SHP77 (cell line): Measurements from ENCODE around the gene PGLYRP2.

Source experiments
- DNase-seq, 2 experiments: peaks; one replicate each; lab custom pipeline; 2025; lab: John Stamatoyannopoulos, UW

Gene PGLYRP2

DNA sequence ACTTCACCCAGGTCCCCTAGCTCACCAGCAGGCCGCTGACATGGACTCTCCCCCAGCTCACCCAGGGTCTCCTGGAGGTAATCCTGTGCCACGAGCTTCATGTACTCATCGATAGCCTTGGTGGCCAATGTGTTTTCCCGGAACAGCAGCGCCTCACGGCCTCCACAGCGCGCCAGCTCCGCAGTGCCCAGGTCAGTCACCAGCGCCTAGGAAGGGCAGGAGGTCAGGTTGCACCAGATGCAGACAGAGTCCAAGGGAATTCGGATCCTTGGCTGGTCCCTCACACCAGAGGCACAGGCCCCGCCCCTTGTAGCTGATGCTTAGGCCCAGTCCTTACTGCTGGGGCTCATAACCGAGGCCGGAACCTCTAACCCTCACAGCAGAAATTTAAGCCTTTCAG, 22.9 kb downstream of the PGLYRP2 start:
- DNase-seq, result no peak

DNA sequence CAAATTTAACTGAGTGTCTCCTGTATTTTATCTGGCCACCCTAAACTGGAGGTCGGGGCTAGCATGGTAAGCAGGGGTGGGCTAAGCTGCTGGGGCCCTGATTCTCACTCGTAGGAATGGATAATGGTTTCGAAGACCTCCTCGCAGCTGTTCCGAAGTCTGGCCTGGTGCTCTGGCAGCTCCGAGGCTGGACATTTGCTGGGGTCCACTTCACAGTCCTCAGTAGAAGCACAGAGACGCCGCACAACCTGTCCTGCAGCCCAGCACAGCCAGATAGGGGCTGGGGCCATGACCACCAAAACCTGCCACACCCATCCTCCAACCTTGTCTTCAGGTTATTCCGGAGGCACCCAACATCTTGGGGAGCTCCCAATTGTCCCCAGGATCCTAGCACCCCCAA, 23.3 kb downstream of the PGLYRP2 start:
- no peak for DNase-seq

- no peak for DNase-seq
Measured at GRCh38 chr19:15453906-15454860, 25.1 kb downstream of the PGLYRP2 start.

- no peak for DNase-seq
Measured at GRCh38 chr19:15453091-15453578, 26.2 kb downstream of the PGLYRP2 start.

- DNase-seq, result peak; percentile 65 to 67
Measured at GRCh38 chr19:15452111-15453047, 26.9 kb downstream of the PGLYRP2 start.

GRCh38 chr19:15450528-15450890, 28.8 kb downstream of the PGLYRP2 start:
- DNase-seq, result no peak

DNA sequence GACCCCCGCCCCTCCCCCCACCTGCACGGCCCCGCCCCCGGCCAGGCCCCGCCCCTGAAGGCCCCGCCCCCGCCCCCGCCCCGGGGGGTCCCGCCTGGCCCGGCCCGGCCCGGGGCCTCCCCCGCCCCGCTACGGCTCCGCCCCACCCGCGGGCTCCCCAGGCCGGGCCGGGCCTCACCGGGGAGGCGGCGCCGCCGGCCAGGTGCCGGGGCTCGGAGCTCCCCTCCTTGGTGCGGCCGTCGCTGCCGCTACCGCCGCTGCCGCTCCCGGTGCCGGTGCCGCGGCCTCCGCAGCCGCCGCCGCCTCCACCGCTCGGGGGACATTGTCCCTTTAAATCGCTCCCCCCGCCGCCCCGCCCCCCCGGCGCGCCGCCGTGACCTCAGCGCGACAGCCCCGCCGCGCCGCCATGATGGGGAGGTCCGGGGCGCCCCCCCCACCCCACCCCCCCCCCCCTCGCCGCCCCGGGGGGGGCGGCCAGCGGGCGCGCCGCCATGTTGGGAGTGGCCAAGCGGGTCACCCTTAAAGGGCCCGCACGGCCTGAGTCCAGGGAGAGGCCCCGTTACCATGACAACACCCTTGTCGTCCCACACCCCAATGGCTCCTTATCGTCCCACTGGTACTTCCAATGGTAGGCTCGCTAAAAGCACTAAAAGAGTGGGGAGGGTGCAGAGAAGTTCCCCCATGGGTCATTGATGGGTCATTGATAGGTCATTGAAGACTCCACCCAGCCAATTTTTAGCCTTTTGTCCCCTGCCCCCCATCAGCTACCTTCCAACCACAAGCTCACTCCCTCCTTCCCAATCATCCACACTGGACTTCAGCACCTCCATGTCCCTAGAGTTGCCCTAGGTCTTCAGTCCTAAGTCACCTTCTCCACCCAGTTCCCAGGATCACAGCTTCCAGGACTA, 29.4 kb downstream of the PGLYRP2 start, which contains the start of gene WIZ:
TSS of gene WIZ (minus strand) at position 337 of the 908 bp plus-strand sequence. CDS start 1,649 bp downstream, outside the sequence.
- DNase-seq, result peak; percentile 36 to 73

- DNase-seq, result no peak
Measured at GRCh38 chr19:15448778-15449619, 30.3 kb downstream of the PGLYRP2 start.

DNA sequence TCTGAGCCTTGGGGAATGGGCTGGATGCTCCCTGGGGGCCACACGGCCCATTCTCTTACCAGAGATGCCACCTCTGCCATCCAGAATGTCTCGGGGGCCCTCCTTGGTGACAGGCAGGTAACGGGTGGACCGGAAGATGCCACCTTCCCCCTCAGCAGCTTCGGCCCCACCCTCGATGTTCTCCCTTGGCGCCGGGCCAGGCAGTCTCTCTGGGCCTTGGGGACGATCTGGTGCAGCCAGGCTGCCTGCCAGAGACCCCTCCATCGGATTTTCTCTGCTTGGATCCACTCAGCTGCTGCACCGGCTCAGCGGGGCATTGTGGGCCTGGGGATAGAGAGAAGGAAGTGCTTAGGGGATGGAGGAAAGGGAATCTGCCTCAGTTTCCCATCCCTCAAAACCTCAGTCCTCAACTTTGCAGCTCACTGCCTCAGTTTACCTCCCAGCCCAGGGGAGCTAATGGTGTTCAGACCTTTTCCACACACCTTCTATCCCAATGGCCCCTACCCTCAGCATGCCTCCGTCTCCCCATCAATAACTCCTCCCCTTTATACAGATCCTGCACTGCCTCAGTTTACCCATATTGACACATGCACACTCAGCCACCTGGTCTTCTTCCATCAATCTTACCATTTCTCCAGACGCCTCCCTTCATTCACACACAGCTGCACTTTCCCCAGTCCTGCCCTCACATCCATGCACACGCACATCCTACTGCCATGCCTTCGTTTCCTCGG, 31.1 kb downstream of the PGLYRP2 start:
- DNase-seq, result no peak

DNA sequence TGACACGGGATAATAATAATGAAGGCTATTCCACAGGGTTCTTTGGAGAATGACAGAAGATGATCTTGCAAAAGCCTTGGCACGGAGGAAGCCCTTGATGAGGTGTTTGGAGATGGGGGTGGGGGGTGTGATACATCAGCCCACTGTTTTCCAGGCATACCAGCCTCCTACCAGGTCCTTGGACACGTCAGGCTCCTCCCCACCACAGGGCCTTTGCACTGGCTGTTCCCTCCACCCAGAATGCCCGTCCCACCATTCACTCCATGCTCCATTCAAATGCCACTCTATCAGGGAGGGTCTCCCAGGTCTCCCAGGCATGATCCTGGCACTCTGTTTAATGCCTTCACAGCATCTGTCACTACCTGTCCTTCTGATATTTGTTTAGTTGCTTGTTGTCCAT, 32.2 kb downstream of the PGLYRP2 start:
- no peak for DNase-seq

DNA sequence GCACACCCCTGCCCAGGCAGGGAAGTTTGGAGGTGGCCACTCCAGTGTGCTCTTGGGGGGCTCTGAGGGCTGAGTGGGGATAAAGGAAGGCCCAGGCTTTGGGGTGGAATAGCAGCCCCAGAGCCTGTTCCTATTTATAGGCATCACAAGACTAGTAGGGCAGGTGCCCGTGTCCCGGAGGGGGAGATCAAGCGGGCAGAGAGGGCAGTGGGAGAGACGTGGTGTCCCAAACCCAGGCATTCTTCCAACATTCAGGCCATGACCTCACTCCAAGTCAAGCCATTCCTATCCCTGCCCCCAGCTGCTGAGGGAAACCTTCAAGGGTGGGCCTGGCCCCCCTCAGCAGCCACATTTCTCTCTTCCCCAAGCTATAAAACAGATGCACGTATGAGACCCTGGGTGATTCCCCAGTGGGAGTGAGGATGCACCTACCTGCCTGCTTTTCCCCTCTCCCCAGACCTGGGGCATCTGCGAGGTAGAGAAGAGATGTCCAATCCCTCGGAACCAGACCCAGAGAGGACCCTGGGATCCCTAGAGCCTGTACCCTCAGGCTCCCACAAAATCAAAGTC, 33.4 kb downstream of the PGLYRP2 start:
- DNase-seq, result no peak

DNA sequence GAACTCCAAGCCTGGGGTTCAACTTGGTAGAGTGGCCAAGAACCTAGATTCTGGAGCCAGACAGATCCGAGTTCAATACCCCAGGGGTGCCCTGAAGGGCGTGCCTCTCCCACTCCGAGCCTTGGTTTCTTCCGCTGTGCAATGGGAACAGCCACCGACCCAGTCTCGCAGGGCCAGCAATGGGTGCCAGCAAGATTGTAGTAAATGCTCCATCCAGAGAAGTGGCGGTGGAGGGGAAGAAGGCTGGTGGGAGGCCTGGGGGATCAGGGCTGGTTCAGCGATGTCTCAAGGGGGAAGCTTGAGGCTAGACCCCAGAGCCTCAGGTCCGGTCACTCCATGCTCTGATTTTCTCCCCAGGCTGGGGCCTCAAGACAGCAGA, 34.1 kb downstream of the PGLYRP2 start:
- DNase-seq, result no peak

- no peak for DNase-seq
Measured at GRCh38 chr19:15444505-15445226, 34.6 kb downstream of the PGLYRP2 start.

- no peak for DNase-seq
Measured at GRCh38 chr19:15443838-15444237, 35.5 kb downstream of the PGLYRP2 start.

- no peak for DNase-seq
Measured at GRCh38 chr19:15443325-15443724, 36.0 kb downstream of the PGLYRP2 start.

GRCh38 chr19:15442142-15442920, 37.0 kb downstream of the PGLYRP2 start:
- DNase-seq, result no peak

DNA sequence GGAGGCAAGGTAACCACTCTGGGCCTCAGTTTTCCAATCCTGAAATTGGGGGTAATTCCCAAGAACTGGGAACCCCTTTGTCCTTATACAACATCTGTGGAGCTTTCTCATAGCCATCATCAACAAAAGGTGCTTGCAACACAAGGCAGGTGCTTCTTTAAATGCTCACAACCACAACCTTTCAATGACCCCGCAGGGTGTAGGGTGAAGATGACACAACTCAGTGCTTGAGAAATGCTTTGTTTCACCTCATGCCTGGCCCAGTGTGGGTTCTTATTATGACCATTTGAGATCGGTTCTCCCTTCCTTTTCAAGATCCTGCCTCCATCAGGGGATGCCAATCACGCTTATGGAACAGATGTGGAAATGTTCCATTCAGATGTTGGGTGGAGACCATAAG, 38.0 kb downstream of the PGLYRP2 start:
- no peak for DNase-seq
